ENCODE data around the gene MAGEA10. TPM values are rescaled to one million over a fixed set of nuclear protein-coding genes. Genes with fewer than 3 reads are reported as not detected.

Gene MAGEA10
- total and polyA plus RNA-seq, 2 of the 8 experiments (the other 6 are each of a cell fraction or from before 2014, with no cell fraction given): not detected

DNA sequence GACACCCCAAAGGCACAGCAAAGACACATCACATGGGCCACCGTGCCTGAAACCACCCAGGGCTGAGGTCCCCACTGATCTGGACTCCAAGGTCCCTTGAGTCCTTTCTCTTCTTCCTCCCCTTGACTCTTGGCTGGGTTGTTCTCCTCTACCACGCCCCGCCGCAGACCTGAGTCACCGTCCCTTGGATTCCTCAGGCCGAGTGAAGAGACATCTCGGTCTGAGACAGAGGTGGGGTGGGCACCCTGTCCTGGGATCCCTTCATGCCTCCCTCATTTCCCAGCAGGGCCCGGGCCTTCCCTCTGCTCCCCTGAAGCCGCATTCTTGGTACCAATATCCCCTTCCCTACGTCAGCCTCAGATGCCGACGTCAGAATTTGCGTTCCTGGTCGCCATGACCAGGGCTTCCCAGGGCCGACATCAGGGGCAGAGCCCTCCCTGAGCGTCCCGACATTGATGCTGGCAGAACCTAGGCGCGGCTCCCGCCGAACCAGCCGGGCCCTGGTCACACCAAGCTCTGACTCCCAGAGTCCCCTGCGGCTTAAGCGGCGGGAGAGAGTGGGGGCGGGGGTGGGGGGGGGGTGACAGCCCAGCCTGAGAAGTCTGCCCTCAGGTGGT lies 498 bp downstream of the MAGEA10 start:
- Histone ChIP-seq H3K27me3 (replicated peaks in 1 of 4; ENCODE audit: control insufficient read depth in 3 of 4, extremely low read depth in 1 of 4, insufficient read depth in 3 of 4, low read length in 3 of 4) (no peaks in the 10 kb centered on the region), H2BK5ac (ENCODE audit: low read depth, low read length) (no peak overlapping the region), H3K4ac (replicated peaks; ENCODE audit: insufficient read length, low read depth, low read length) (no peak overlapping the region), H2BK20ac (ENCODE audit: low read length) (no peak overlapping the region), H3K4me1 (replicated peaks in 1 of 4; ENCODE audit: control insufficient read depth in 3 of 4, insufficient read depth in 4 of 4, low read length in 3 of 4) (no peaks in the 10 kb centered on the region), H3K23me2 (ENCODE audit: low read depth, low read length) (no peaks in the 10 kb centered on the region), H3K9me3 (ENCODE audit: insufficient read depth in 2 of 2, low read depth in 1 of 2, low read length in 1 of 2) (no peaks in the 10 kb centered on the region), H3K36me3 (ENCODE audit: control insufficient read depth in 2 of 4, insufficient read depth in 4 of 4, low read length in 3 of 4) (no peaks in the 10 kb centered on the region), H3K18ac (ENCODE audit: extremely low read depth, low read length) (no peak overlapping the region), H4K20me1 (replicated peaks in 1 of 2; ENCODE audit: control insufficient read depth in 1 of 2, insufficient read depth in 2 of 2, low read length in 2 of 2) (no peaks in the 10 kb centered on the region), H3K4me3 (ENCODE audit: extremely low read depth in 1 of 4, insufficient read depth in 2 of 4, low read depth in 3 of 4, low read length in 4 of 4) (no peak overlapping the region), H3K79me1 (ENCODE audit: low read depth, low read length) (no peaks in the 10 kb centered on the region), H4K91ac (replicated peaks; ENCODE audit: insufficient read length, low read length) (no peak overlapping the region), H3K56ac (replicated peaks; ENCODE audit: insufficient read length, low read depth, low read length) (no peak overlapping the region), H4K5ac (ENCODE audit: insufficient read length, low read depth, low read length) (no peak overlapping the region), H3K14ac (ENCODE audit: insufficient read length) (no peak overlapping the region), H2AK5ac (ENCODE audit: low read depth, low read length) (no peak overlapping the region), H3K4me2 (ENCODE audit: insufficient read depth in 1 of 2, low read depth in 2 of 2, low read length in 2 of 2) (no peak overlapping the region), H3K79me2 (ENCODE audit: control insufficient read depth in 1 of 2, insufficient read depth in 2 of 2, low read length in 2 of 2) (no peaks in the 10 kb centered on the region), H4K8ac (ENCODE audit: extremely low read depth, insufficient read depth, low read length) (no peak overlapping the region), H3K23ac (ENCODE audit: insufficient read length) (no peak overlapping the region), H2BK15ac (ENCODE audit: low read length) (no peak overlapping the region), H3K27ac (ENCODE audit: low read depth, low read length) (no peak overlapping the region), H3K9ac (replicated peaks in 1 of 4; ENCODE audit: extremely low read depth in 1 of 4, low read depth in 3 of 4, low read length in 3 of 4) (no peak overlapping the region), H2BK120ac (replicated peaks; ENCODE audit: low read depth, low read length) (no peak overlapping the region), H2AFZ (ENCODE audit: low read length) (no peak overlapping the region), H2BK12ac (ENCODE audit: low read depth, low read length) (no peak overlapping the region)
- POLR2A ChIA-PET (ENCODE audit: partially characterized antibody): no interaction called here
- no peak for DNase-seq (ENCODE audit: low read depth in 1 of 2, low spot score in 2 of 2)
- WGBS, 2 experiments (ENCODE audit: extremely low coverage in 1 of 2, insufficient coverage in 1 of 2, insufficient read length in 1 of 2, insufficient replicate concordance in 2 of 2, low coverage in 1 of 2, low lambda C conversion rate in 2 of 2, missing lambda C conversion rate in 1 of 2): 100% methylated on average over 1 of the region's 26 CpGs; no CpG with 5 or more reads in 1 of the 2 experiments
- CTCF ChIA-PET (ENCODE audit: partially characterized antibody): no interaction called here
- no peak for FAIRE-seq
- no peak for TF ChIP-seq TCF12 (IDR thresholded peaks at IDR 0.05; ENCODE audit: low read depth, low read length)
- no peak for TF ChIP-seq SIX5 (IDR thresholded peaks at IDR 0.05; ENCODE audit: low read depth, low read length)
- no peak for TF ChIP-seq RXRA (IDR thresholded peaks at IDR 0.05; ENCODE audit: insufficient read depth, low read depth, low read length)
- TF ChIP-seq EZH2 (IDR thresholded peaks at IDR 0.05; ENCODE audit: low read depth, low read length, severe bottlenecking): no peak
- no peak for TF ChIP-seq POLR2AphosphoS5 (IDR thresholded peaks at IDR 0.05; ENCODE audit: low read depth, low read length)
- no peak for TF ChIP-seq YY1 (IDR thresholded peaks at IDR 0.05; ENCODE audit: low read depth, low read length)
- TF ChIP-seq GABPA (IDR thresholded peaks at IDR 0.05; ENCODE audit: borderline replicate concordance, insufficient read depth, low read length): no peak
- TF ChIP-seq GTF2F1 (IDR thresholded peaks at IDR 0.05; ENCODE audit: borderline replicate concordance, low read depth, low read length): no peak
- no peak for TF ChIP-seq CBX8 (IDR thresholded peaks at IDR 0.05; ENCODE audit: borderline replicate concordance, low read depth, low read length)
- no peak for TF ChIP-seq CHD1 (IDR thresholded peaks at IDR 0.05; ENCODE audit: low read depth, low read length)
- no peak for TF ChIP-seq TAF1 (IDR thresholded peaks at IDR 0.05; ENCODE audit: low read depth, low read length)
- no peak for TF ChIP-seq ZNF274 (IDR thresholded peaks at IDR 0.05; ENCODE audit: borderline replicate concordance, extremely low read depth, low read length)
- TF ChIP-seq EGR1 (IDR thresholded peaks at IDR 0.05; ENCODE audit: borderline replicate concordance, low read depth, low read length): no peak
- TF ChIP-seq SIN3A (conservative IDR thresholded peaks at IDR 0.05 in 1 of 2, IDR thresholded peaks at IDR 0.05 in 1 of 2; ENCODE audit: low read depth in 1 of 2, low read length in 2 of 2): no peak
- TF ChIP-seq TEAD4 (IDR thresholded peaks at IDR 0.05; ENCODE audit: low read depth, low read length): no peak

All from H1 (cell line).